Testis (tissue), 2 donors: ENCODE results near the gene ANXA4.

ENCODE experiments used
- POLR2A ChIP-seq: fragments of 450-650 bp; IDR thresholded peaks from one replicate; pipeline ENCODE4 v1.6.1; 2017; ENCODE audit warnings: antibody characterized with exemption, mild to moderate bottlenecking, moderate library complexity
- TF ChIP-seq, protein P1 (sequence below), 3 experiments: fragments of 450-650 bp in 2 of 3; fragments of 200-600 bp in 1 of 3; sonication (generic) in 1 of 3; IDR thresholded peaks; one replicate each; pipeline ENCODE4 v1.5.1; 2016 to 2019; ENCODE audit warnings: antibody characterized with exemption in 3 of 3, mild to moderate bottlenecking in 2 of 3, moderate library complexity in 1 of 3

DNA sequence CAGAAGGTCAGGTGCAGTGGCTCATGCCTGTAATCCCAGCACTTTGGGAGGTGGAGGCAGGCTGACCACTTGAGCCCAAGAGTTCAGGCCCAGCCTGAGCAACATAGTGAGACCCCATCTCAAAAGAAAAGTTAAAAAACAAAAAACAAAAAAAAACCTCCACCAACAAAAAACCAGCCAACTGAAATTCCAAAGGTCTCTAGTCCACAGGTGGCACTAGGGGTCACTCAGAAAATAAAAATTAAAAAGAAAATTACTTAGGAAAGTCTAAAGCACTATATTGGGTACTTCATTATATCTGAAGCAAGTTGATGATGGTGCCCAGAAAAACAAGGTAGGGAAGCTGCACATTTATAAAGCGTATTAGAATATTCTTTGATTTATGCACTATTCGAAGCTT is 26.9 kb downstream of the ANXA4 start:
- TF ChIP-seq, protein P1, sequence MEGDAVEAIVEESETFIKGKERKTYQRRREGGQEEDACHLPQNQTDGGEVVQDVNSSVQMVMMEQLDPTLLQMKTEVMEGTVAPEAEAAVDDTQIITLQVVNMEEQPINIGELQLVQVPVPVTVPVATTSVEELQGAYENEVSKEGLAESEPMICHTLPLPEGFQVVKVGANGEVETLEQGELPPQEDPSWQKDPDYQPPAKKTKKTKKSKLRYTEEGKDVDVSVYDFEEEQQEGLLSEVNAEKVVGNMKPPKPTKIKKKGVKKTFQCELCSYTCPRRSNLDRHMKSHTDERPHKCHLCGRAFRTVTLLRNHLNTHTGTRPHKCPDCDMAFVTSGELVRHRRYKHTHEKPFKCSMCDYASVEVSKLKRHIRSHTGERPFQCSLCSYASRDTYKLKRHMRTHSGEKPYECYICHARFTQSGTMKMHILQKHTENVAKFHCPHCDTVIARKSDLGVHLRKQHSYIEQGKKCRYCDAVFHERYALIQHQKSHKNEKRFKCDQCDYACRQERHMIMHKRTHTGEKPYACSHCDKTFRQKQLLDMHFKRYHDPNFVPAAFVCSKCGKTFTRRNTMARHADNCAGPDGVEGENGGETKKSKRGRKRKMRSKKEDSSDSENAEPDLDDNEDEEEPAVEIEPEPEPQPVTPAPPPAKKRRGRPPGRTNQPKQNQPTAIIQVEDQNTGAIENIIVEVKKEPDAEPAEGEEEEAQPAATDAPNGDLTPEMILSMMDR (IDR thresholded peaks at IDR 0.05): no peak
- TF ChIP-seq POLR2A: no peak
